H1 (cell line): ENCODE measurements around the gene FAM241A.

ENCODE experiments used
- CHD1 ChIP-seq: IDR thresholded peaks from 2 replicates; pipeline ENCODE4 v1.6.1; 2012; ENCODE audit warnings: low read depth, low read length, improper control_type of control experiment
- EZH2 ChIP-seq: fragments of 200-600 bp; sonication (generic); IDR thresholded peaks from 2 replicates; pipeline ENCODE4 v1.7.1; 2012; ENCODE audit warnings: low read depth, mild to moderate bottlenecking, moderate library complexity, low read length, inconsistent platforms; ENCODE audit not compliant: severe bottlenecking
- GABPA ChIP-seq: IDR thresholded peaks from 2 replicates; pipeline ENCODE4 v1.6.1; 2011; ENCODE audit warnings: mild to moderate bottlenecking, low read length, moderate library complexity, borderline replicate concordance; ENCODE audit not compliant: insufficient read depth
- HDAC6 ChIP-seq: IDR thresholded peaks from one replicate; pipeline ENCODE4 v1.7.1; 2012; ENCODE audit warnings: low read depth, mild to moderate bottlenecking, inconsistent platforms, low read length, moderate library complexity
- JUN ChIP-seq: IDR thresholded peaks from 2 replicates; pipeline ENCODE4 v1.6.1; 2011; ENCODE audit warnings: low read depth, mild to moderate bottlenecking, improper control_type of control experiment, low read length
- JUND ChIP-seq: IDR thresholded peaks from 2 replicates; pipeline ENCODE4 v1.6.1; 2011; ENCODE audit warnings: mild to moderate bottlenecking, improper control_type of control experiment, low read length
- MAFK ChIP-seq: IDR thresholded peaks from 2 replicates; pipeline ENCODE4 v1.6.1; 2012; ENCODE audit warnings: low read depth, mild to moderate bottlenecking, improper control_type of control experiment, low read length
- POLR2A ChIP-seq, 2 experiments: IDR thresholded peaks; 1 replicate in 1 of 2; 2 replicates in 1 of 2; pipeline ENCODE4 v1.6.1; 2011; ENCODE audit warnings: low read depth in 2 of 2, low read length in 2 of 2, mild to moderate bottlenecking in 2 of 2; ENCODE audit errors: control extremely low read depth in 1 of 2
- RNF2 ChIP-seq: fragments of 200-900, 300-1000 bp; sonication (generic); IDR thresholded peaks from 2 replicates; pipeline ENCODE4 v1.7.1; 2016; ENCODE audit warnings: borderline replicate concordance, low read depth, mild to moderate bottlenecking, antibody characterized with exemption, low read length; ENCODE audit not compliant: poor library complexity, severe bottlenecking; ENCODE audit errors: missing control alignments
- RXRA ChIP-seq: IDR thresholded peaks from 2 replicates; pipeline ENCODE4 v1.6.1; 2011; ENCODE audit warnings: low read depth, mild to moderate bottlenecking, low read length, moderate library complexity; ENCODE audit not compliant: insufficient read depth
- YY1 ChIP-seq: IDR thresholded peaks from 2 replicates; pipeline ENCODE4 v1.6.1; 2011; ENCODE audit warnings: low read depth, mild to moderate bottlenecking, low read length
- ZNF274 ChIP-seq: IDR thresholded peaks from 2 replicates; pipeline ENCODE4 v1.7.0; 2012; ENCODE audit warnings: low read length, borderline replicate concordance; ENCODE audit errors: extremely low read depth
- TF ChIP-seq, protein P1 (sequence below), 3 experiments: IDR thresholded peaks; 1 replicate in 2 of 3; 2 replicates in 1 of 3; pipeline versions ENCODE4 v1.5.1 to v1.6.1; 2011; ENCODE audit warnings: low read length in 3 of 3, mild to moderate bottlenecking in 3 of 3, inconsistent platforms in 2 of 3, low read depth in 1 of 3, moderate library complexity in 1 of 3; ENCODE audit not compliant: insufficient read depth in 1 of 3; ENCODE audit errors: control extremely low read depth in 1 of 3

- TF ChIP-seq RXRA (no peak), HDAC6 (no peak), POLR2A (IDR thresholded peaks at IDR 0.05; ENCODE audit: control extremely low read depth in 1 of 2, low read depth in 2 of 2, low read length in 2 of 2) (no peak), JUND (no peak), MAFK (no peak), YY1 (no peak), RNF2 (no peak), CHD1 (no peak), GABPA (no peak), ZNF274 (no peak), JUN (no peak), EZH2 (no peak)
- TF ChIP-seq, protein P1, sequence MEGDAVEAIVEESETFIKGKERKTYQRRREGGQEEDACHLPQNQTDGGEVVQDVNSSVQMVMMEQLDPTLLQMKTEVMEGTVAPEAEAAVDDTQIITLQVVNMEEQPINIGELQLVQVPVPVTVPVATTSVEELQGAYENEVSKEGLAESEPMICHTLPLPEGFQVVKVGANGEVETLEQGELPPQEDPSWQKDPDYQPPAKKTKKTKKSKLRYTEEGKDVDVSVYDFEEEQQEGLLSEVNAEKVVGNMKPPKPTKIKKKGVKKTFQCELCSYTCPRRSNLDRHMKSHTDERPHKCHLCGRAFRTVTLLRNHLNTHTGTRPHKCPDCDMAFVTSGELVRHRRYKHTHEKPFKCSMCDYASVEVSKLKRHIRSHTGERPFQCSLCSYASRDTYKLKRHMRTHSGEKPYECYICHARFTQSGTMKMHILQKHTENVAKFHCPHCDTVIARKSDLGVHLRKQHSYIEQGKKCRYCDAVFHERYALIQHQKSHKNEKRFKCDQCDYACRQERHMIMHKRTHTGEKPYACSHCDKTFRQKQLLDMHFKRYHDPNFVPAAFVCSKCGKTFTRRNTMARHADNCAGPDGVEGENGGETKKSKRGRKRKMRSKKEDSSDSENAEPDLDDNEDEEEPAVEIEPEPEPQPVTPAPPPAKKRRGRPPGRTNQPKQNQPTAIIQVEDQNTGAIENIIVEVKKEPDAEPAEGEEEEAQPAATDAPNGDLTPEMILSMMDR (IDR thresholded peaks at IDR 0.05; ENCODE audit: control extremely low read depth in 1 of 3, insufficient read depth in 1 of 3, low read depth in 1 of 3, low read length in 3 of 3) = no peak
Measured at GRCh38 chr4:112114452-112114851, 30.8 kb upstream of the FAM241A start.
